ENCODE results near the gene POLR1H. TPM values are rescaled to one million over a fixed set of nuclear protein-coding genes. Genes with fewer than 3 reads are reported as not detected.
A peak's percentile ranks its signal among the peaks of the same experiment; 100 is the strongest.

POLR1H gene
- total RNA-seq, 4 donors from 2014 or later, result 13.2 to 35.8 (median 19.8) TPM

GRCh38 chr6:30061858-30062458 is 893 bp downstream of the POLR1H start:
- WGBS, 2 donors, result 36 to 46% methylated on average over 12 to 13 of the region's 13 CpGs
- Histone ChIP-seq H3K4me3 (peak overlapping the region; percentile 74 to 90 (median 82)), H3K4me1 (peaks cover 9 to 47% (median 24%) of the 10 kb centered on the region in 3 donors), H3K27ac (peak overlapping the region; percentile 87 to 95 (median 90)), H3K27me3 (no peaks in the 10 kb centered on the region), H3K36me3 (peaks cover 0 to 34% (median 6%) of the 10 kb centered on the region in 3 donors), H3K9me3 (no peaks in the 10 kb centered on the region)
- intact Hi-C loops (cut with DNase I), result no loop called here
- no peak for TF ChIP-seq POLR2A (IDR thresholded peaks at IDR 0.05)
- no peak for TF ChIP-seq CTCF (IDR thresholded peaks at IDR 0.05)
- DNase-seq, result no peak

DNA sequence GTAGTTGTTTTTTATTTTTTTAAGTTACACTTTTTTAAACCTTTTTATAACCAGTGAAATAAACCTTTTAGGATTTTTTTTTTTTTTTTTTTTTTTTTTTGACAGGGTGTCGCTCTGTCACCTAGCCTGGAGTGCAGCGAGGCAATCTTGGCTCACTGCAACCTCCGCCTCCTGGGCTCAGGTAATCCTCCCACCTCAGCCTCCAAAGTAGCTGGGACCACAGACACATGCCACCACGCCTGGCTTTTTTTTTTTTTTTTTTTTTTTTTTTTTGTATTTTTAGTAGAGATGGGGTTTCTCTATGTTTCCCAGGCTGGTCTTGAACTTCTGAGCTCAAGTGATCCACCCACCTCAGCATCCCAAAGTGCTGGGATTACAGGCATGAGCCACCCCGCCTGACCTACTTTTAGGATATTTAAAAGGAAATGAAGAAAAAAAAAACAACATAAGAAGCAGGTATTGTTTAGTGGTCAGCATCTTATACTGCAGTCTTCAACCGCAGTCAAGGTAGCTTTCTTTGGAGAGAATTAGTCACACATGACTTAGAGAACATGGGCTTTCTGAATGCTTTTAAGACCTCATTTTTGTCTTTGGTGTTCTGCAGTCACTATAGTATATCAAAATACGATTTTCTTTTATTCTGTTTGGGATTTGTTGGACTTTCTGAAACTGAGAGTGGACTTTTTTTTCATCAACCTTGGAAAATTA is 1.6 kb downstream of the POLR1H start:
- intact Hi-C loops (cut with DNase I), result no loop called here

GRCh38 chr6:30063315-30063714 is 2.2 kb downstream of the POLR1H start:
- Histone ChIP-seq H3K27me3 (no peaks in the 10 kb centered on the region), H3K9me3 (no peaks in the 10 kb centered on the region), H3K36me3 (peaks cover 0 to 20% (median 0%) of the 10 kb centered on the region in 3 donors), H3K4me3 (no peak overlapping the region), H3K4me1 (peaks cover 16 to 58% (median 29%) of the 10 kb centered on the region in 3 donors), H3K27ac (no peak overlapping the region)
- TF ChIP-seq CTCF (IDR thresholded peaks at IDR 0.05), result no peak
- no peak for TF ChIP-seq POLR2A (IDR thresholded peaks at IDR 0.05)
- no peak for DNase-seq
- intact Hi-C loops (cut with DNase I), result no loop called here
- 69 to 79% methylated on average over 2 of the region's 2 CpGs for WGBS, 2 donors

More for the DNA sequence above, 1.6 kb downstream of the POLR1H start:
- Histone ChIP-seq H3K27ac (peak overlapping the region in 2 of 4 donors; percentile 90 to 95), H3K4me3 (peak overlapping the region in 3 of 4 donors; percentile 74 to 90 (median 82)), H3K9me3 (no peaks in the 10 kb centered on the region), H3K4me1 (peaks cover 10 to 51% (median 24%) of the 10 kb centered on the region in 3 donors), H3K36me3 (peaks cover 0 to 27% (median 0%) of the 10 kb centered on the region in 3 donors), H3K27me3 (no peaks in the 10 kb centered on the region)
- 86 to 87% methylated on average over 5 to 7 of the region's 7 CpGs for WGBS, 2 donors
- no peak for DNase-seq
- TF ChIP-seq CTCF (IDR thresholded peaks at IDR 0.05), result no peak
- no peak for TF ChIP-seq POLR2A (IDR thresholded peaks at IDR 0.05)

DNA sequence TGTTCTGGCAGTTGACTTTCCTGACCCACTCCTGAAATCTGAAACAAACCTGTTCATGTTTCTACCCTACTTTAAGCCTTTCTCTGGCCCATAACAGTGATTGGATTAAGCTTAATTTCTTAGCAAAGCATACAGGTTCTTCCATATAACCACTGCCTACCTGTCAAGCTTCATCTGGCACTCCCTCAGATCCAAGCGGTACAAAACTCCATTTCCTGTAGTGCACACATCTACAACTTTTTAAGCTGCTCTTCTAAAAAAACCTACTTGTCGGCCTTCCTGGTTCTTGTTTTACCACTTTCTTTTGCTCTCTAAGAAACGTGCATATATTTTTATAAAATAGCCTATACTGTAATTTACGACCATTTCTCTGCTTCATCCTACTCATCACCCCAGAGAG is 5.0 kb downstream of the POLR1H start:
- Histone ChIP-seq H3K27me3 (peaks cover 0 to 8% (median 0%) of the 10 kb centered on the region in 4 donors), H3K4me3 (peak overlapping the region; percentile 34 to 88 (median 77)), H3K9me3 (no peaks in the 10 kb centered on the region), H3K36me3 (peaks cover 0 to 44% (median 3%) of the 10 kb centered on the region in 3 donors), H3K4me1 (peaks cover 14 to 58% (median 22%) of the 10 kb centered on the region in 3 donors), H3K27ac (peak overlapping the region; percentile 88 to 97 (median 94))
- 7 to 8% methylated on average over 4 of the region's 4 CpGs for WGBS, 2 donors
- intact Hi-C loops (cut with DNase I), result no loop called here
- no peak for TF ChIP-seq POLR2A (IDR thresholded peaks at IDR 0.05)
- TF ChIP-seq CTCF (IDR thresholded peaks at IDR 0.05), result no peak
- DNase-seq, result no peak

All from esophagus squamous epithelium (tissue), 5 donors.